Fibroblast of the conjunctiva (primary cell): ENCODE data around the gene SERINC5.
"Not testable (repeated sequence)": the region's sequence is repeated elsewhere in the genome, so short reads cannot be mapped to it uniquely, and the experiment has no call there.

ENCODE experiments used
- DNase-seq: peaks from one replicate; pipeline ENCODE4 v3.0.0-alpha.2; 2010; ENCODE audit warnings: low read depth

The SERINC5 gene

DNA sequence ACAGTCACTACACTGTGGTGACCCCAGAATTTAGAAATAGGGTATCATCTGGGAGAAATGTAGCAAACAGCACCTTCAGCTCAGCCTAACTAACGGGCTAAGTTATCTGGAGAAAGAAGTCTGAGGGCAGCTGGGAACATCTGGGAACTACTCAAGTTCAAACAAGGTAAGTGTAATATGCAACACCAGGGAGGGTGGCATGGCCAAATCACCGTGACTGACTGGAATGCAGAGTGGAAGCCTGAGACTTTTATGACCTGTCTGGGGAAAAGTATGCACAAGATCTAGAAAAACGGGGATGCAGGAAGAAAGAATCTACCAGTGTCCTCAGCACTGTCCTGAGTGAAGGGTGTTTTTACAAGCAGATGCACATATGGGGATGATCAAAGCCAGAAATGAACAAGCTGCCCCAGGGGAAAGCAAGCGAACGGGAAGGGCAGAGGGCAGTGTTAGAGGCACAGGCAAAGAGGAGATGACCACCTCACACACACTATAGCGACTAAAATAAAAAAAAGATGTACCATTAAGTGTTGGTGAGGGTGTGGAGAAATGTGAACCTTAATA is 59.9 kb downstream of the SERINC5 start:
- no peak for DNase-seq

DNA sequence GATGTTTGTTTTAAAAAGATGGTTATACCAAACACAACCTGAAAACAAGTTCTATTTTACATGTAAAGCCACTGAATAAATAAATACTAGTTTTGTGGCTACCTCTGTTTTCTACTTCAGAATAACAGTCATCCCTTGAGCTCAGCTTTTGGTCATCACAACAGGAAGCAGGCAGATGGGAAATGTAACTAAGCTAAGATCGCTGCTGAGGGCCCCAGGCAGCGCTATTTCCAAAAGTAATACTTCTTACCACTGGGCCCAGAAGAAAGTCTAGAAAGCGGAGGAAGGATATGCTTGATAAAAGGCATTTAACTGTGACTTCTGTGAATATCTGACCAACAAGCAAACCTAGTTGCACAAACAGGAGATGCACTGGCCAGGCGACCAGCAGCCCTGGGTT is 61.4 kb downstream of the SERINC5 start:
- DNase-seq = no peak

DNA sequence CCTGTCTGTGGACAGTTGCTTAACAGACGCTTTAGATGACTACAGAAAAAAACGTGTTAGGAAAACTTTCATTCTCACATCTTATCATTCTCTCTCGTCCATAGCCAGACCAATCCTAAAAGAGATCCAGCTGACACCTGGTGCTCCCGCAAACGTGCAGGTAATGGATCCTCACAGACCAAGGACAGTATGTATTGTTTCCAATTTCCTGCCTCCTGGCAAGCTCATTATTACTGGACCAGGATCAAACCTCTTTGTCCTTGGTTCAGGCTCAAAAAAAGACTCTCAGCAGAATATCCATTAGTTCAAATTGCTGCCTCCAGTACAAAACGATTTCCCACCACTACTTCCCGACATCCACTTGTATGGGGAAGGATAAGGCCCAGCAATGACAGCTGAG is 62.4 kb downstream of the SERINC5 start:
- DNase-seq = no peak

DNA sequence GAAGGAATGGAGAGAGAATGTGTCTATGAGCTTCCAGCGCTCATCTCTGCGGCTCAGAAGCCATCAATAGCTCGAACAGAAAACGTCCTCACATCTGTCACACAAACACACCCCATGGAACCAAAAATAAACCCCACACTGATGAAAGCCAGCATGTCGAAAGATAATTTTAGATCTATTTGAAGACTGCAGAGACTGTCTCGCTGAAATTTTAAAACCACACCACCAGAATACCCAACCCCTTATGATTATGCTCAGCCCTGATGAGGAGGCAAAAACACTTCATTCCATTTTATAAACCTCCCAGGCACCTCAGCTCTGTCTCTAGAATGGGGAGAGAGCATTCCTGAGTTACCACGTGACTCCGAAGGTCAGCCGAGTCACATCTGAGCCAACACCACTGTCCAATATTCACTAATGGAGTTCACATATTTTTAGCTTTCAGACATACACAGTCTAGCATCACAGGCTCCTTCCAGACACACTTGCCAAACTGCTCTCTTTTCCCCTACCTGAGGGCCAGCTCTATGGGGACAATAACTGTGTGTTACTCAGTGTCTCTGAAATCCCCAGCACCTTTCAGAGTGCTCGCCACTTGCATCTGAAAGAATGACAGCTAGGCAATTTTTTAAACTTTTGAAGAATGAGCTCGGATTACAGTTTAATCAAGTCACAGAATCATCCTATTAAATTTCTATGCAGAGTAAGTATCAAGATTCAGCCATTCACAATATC is 63.2 kb downstream of the SERINC5 start:
- DNase-seq = no peak

DNA sequence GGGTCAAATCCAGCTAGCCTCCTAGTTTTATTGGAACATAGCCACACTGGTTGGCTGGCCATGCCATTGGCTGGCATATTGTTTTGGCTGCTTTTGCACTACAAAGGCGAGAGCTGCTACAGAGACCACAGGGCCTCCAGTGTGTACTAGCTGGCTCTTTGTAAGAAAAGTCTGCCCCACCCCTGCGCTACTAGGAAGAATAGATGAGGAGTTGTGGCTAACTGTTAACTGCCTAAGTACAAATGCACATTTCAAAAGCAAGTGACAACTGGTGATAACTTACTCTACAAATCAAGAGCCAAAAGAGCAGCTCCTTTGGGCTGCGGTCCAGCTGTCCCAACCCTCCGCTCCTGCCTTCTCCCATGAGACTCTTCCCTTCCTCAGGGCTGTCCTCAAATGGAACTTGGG is 63.9 kb downstream of the SERINC5 start:
- DNase-seq = no peak

DNA sequence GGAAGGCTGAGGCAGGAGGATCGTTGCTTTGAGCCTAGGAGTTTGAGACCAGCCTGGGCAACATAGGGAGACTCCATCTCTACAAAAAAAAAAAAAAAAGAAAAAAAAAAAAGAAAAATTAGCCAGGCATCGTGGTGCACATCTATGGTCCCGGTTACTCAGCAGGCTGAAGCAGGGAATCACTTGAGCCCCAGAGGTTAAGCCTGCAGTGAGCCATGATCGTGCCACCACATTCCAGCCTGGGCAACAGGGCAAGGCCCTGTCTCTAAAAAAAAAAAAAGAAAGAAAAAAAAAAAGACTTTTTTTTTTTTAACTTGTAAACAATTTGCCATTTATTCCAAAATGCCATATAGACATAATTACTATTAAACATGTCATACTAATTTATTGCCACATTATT is 64.5 kb downstream of the SERINC5 start:
- DNase-seq = no peak

DNA sequence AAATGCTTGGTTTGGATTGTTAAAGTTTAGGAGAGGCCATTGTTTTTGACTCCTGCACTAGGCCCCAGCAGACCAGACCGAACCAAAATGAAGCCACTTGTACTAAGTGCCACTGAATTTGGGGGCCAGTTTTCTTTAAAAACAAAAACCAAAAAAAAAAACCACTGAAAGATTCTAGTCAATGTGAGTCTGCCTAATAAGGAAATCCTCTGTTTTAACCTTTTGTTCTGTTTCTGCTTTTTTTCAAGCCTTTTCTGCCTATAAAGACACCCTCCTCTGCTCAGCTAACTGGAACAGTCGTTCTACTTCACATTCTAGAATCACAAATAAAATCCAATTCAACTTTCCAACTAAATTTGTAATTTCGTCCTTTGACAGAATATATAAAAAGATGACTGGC is 64.9 kb downstream of the SERINC5 start:
- DNase-seq = no peak

DNA sequence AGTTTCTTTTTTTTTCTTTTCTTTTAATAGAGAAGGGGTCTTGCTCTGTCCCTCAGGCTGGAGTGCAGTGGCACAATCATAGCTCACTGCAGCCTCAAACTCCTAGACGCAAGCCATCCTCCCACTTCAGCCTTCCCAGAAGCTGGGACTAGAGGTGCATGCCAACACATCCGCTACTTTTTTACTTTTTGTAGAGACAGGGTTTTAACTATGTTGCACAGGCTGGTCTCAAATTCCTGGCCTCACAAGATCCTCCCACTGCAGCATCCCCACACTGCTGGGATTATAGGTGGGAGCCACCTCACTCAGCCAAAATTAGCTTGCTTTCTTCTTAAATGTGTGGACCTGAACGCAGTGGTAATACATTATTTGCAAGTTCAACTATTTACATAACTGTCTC is 66.1 kb downstream of the SERINC5 start:
- no peak for DNase-seq

DNA sequence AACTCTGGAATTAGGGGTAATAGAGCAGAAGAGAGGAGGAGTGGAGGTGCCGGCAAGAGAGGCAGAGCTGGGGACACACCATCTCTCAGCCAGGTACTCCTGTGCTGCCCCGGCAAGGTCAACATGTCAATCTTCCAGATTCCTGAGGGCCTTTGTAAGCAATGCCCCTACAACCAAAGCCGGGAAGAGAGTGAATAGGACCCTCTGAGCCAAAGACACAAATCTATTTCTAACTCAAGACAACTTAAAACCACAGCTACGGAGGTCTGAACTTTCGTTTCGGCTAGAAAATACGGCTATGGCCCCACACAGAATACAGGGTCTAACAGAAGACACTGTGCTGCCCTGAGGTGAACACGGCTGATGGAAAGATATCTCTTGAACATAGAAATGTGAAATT is 66.6 kb downstream of the SERINC5 start:
- no peak for DNase-seq

DNA sequence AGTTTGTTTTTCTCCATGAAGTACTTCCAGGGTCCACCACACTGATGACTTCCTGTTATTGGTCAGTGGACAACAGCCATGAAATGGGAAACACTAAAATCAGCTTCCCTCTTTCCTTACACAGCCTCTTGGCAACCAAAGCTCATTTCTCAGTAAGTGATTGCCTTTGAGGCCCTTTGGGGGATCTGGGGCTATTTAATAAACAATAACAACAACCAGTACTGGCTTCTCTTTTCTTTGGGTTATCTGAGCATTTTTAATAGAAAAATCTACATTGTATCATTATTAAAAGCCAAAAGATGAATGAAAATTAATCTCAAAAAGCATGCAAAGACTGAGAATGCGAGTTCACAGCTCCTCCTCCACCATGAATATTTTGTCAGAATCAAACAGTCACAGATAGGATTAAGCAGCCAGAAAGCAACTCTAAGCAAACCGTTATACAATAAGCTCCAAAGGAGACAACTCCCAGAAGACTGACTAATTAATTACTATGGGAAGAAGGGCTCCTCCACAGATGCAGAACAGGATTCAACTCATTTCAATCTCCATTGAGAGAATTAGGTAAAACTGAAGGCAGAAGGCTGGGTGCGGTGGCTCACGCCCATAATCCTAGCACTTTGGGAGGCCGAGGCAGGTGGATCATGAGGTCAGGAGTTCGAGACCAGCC is 68.3 kb downstream of the SERINC5 start:
- DNase-seq = no peak

DNA sequence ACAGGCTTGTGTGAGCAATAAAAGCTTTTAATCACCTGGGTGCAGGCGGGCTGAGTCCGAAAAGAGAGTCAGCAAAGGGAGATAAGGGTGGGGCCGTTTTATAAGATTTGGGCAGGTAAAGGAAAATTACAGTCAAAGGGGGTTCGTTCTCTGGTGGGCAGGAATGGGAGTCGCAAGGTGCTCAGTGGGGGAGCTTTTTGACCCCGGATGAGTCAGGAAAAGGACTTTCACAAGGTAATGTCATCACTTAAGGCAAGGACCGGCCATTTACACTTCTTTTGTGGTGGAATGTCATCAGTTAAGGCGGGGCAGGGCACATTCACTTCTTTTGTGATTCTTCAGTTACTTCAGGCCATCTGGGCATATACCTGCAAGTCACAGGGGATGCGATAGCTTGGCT is 70.3 kb downstream of the SERINC5 start:
- not testable (repeated sequence) for DNase-seq

DNA sequence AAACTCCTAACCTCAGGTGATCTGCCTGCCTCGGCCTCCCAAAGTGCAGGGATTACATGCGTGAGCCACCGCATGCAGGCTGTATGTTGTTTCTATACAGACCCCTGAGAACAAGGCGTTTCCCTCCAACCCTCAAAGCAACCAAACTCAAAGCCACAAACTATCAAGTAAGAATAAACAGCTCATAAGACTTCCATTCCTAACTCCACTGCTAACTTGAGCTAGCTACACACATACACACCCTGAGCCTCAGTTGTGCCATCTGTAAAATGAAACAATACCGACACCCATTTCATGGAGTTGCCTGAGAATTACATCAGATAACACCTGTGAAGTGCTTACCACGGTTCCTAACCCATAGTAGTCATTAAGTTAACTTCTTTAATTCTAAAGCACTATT is 70.8 kb downstream of the SERINC5 start:
- no peak for DNase-seq

DNA sequence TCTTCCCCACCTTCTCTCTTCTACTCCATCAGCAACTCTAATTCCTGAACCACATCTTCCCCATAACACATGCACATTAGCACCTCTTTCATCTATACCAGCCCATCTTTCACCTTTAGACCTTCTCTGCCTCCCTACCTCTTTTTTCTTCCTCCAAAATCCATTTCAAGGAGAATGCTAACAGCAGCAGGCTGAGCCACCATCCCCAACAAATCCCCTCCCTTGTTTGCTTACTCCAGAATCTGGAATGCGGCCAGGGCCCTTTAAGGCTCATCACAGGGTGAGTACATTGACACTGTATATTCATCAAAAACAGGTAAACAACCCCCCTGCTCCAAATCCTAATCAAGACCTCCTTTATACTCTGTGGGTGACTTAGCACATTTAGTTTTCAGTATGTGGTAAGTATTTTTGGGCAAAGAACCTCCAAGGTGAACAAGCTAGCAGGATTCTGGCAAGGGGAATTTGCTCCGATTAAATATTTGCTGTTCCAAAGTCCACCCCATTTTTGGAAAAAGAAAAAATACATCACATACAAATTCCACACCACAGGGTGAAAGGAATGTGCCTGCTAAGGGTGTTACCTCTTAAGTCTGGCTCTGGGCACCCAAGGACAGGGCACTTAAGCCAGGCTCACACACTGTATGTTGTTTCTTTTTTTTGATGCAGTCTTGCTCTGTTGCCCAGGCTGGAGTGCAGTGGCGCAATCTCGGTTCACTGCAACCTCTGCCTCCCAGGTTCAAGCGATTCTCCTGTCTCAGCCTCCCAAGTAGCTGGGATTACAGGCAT is 71.4 kb downstream of the SERINC5 start:
- no peak for DNase-seq

DNA sequence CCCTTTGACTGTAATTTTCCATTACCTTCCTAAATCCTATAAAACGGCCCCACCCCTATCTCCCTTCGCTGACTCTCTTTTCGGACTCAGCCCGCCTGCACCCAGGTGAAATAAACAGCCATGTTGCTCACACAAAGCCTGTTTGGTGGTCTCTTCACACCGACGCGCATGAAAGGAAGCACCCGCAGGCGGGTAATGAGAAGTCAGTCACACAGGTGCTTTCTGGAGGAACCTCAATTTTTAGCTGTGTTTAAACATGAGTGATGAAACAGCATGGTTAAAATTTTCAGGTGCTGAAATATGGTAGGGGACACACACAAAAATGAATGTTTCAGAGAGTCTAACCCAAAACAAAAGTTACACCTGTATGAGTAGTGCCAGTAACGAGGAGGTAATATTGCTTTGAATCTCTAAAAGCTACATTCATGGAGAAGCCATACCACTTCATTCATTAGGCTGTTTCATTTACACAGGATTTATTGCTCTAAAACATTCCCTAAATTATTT is 72.1 kb downstream of the SERINC5 start:
- DNase-seq = not testable (repeated sequence)

DNA sequence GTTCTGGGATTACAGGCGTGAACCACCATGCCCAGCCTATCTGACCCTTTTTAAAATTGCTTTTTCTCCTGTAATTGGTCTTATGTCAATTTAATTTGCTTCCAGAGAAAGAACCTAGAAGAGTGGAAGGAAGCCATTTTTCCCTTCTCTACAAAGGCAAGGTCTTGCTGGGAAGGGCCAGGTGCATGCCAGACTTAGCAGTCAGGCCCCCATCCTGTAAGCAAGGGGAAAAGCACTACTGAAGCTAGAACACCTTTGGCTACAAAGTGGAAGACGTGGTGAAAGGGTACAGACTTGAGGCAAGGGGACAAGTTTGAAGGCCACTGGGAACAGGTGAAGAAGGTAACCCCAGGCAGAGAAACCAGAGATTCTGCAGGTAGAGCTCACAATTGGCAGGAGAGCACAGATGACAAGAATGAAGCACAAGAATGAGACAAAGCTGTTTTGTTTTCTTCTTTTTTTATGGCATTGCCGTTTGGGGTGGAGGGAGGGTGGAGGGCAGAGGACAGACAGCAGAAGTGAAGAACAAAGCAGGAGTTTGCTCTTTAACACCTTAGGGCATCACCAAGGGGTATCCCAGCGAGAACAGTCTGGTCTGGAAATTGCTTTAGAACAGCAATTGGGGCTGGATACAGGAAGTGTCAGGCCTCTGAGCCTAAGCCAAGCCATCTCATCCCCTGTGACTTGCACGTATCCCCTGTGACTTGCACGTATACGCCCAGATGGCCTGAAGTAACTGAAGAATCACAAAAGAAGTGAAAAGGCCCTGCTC is 72.9 kb downstream of the SERINC5 start:
- DNase-seq = no peak

DNA sequence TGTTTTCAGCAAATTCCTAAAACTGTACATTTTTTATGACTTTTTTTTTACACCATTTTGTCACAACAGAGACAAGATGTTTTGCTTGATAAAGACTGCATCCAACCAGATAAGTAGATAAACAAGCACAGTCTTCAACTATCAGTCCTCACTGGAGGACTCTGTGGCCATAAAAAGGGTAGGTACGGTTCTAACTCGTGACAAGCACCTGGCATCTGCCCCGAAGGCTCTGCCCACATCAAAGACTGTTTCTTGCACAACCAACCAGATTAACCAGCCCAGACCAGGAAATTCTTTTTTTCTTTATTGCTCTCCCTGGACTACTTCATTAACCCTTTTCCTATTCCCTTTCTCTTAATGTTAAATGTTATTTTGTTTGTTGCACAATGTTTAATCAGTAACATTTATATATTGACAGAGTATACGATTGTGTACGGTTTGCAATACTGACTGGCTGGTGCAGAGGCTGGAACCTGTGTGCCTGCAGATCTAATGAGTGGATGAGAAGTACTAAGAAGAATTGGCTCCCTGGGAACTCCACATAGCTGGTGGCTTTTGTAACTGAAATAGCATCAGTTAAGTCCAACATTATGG is 74.1 kb downstream of the SERINC5 start:
- no peak for DNase-seq

DNA sequence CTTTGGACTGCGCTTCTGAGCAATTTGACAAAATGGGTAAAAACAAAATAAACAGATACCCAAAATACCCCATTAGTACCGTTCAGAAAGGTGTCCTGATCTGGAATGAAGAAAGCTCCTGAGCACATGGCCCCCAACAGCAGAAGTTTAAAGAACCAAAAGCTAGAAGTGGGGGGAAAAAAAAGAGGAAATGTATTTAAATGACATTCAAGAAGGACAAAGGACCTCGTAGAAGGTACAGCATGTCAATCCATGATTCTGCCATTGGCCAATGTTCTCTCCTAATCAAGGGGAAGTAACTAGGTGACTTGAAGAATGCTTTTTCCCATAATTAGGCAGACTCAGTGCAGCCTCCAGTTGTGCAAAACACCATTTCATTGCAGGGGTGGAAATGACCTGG is 78.6 kb downstream of the SERINC5 start:
- no peak for DNase-seq

DNA sequence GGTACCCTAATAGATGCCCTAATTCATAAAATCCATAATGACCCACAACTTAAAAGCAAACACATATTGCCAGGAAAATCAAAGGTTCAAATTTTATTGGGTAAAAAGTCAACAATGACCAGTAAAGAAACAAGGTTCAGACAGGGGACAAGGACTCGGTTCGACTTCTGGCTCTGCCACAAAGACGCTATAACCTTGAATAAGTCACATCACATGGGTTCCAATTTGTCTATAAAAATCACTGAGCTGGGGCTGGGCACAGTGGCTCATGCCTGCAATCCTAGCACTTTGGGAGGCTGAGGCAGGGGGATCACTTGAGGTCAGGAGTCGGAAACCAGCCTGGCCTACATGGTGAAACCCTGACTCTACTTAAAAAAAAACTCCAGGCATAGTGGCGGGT is 80.5 kb downstream of the SERINC5 start:
- DNase-seq = no peak

DNA sequence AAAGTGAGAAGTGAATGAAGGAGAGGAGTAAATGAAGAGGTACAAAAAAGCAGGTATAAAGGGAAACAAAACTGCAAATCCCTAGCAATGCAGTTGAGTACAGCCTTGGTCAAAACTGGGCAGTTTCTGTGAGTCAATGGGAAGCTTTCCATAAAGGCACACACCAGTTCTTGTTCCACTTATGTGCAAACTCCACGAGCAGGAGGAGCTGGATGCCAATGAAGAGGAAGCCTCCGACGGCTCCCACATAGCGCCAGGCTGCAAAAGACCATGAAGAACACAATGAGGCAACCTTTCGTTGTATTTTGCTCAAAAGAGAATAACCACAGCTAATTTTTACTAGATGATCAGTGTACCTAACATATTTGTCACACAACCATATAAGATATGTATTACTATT is 81.1 kb downstream of the SERINC5 start:
- DNase-seq = no peak

DNA sequence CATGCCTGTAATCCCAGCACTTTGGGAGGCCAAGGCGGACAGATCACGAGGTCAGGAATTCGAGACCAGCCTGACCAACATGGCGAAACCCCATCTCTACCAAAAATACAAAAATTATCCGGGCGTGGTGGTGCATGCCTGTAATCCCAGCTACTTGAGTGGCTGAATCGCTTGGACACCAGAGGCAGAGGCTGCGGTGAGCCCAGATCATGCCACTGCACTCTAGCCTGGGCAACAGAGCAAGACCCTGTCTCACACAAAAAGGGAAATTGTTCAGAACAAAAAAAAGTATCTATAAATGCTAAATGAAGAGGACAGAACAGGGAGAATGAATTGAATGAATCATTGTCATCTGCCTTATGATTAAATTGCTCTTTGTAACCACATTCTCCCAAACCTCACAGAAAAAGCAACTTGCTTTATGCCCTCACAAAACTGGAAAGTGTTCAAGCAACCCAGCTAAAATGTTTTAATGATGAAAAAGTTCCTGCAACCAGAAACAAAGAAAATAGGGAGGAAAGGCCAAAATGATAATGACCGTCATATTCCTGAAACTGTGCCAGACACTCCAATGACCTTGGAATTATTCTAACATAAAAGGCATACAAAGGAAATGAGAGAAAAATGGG is 83.7 kb downstream of the SERINC5 start:
- DNase-seq = no peak

DNA sequence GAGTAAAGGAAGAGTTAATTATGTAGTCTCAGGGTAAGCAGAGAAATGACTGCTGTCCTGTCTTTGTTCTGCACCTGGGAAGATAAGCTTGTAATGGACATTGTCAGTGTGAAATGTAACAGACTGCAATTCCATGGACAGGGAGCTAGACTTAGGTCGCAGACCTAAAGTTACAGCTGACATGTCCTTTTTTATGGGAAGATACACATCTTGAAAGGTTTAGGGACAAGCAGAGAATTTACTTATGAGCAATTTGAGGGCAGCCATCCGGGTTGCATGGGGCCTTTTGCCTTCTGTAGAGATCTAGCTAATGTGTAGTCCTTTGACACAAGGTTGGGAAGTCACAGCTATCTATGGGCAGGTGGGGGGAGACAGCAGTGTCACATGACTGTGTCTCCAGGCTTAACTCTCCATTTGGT is 85.7 kb downstream of the SERINC5 start:
- DNase-seq = no peak
